NCI-H2171 treated with DMSO at 0.1 percent for 48 hours (cell line): ENCODE measurements around the gene ZNF490.
"Not testable (repeated sequence)": the region's sequence is repeated elsewhere in the genome, so short reads cannot be mapped to it uniquely, and the experiment has no call there.

Source experiments
- DNase-seq: peaks from one replicate; lab custom pipeline; 2025; lab: John Stamatoyannopoulos, UW

Gene ZNF490

GRCh38 chr19:12610540-12611360 lies at the start of gene ZNF490, which contains the start of gene ZNF791:
ZNF490 (minus strand) TSS chr19:12610813; CDS start chr19:12610680, 133 bp downstream.
ZNF791 (plus strand) TSS chr19:12610920; CDS start chr19:12611080, 160 bp downstream.
- DNase-seq, result peak; percentile 99

GRCh38 chr19:12657966-12658365 lies 47.4 kb upstream of the ZNF490 start:
- no peak for DNase-seq

DNA sequence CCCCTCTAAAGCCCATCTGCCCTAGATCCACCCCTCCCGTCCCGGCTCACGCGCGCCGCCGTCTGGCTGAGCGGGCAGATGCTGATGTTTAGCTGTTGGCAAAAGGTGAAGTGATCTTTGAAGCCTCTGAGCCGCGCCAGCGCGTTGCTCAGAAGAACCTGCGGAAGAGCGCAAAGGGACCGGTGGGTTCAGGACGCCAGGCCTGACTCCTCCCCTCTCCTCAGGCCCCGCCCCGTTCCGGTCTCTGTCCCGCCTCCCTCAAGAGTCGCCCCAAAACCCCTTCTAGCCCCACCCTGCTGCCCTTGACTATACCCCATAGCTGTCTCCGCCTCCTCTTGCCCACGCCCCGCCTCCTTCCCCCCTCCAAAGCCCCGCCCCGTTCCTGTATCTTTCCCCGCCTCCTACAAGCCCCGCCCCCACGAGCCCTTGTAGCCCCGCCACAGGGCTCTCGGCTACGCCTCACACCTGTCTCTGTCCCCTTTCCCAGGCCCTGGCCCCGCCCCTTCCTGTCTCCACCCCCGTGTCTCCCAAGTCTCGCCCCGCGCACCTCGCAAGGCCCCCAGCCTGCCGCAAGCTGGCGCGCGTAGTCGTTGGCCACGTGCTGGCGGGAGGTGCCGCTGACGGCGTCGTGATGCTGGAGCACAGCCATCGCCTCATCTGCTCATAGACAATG lies 46.4 kb upstream of the ZNF490 start:
- DNase-seq, result no peak

- DNase-seq, result no peak
Measured at GRCh38 chr19:12655546-12655945, 44.9 kb upstream of the ZNF490 start.

GRCh38 chr19:12652219-12652618 lies 41.6 kb upstream of the ZNF490 start:
- no peak for DNase-seq

DNA sequence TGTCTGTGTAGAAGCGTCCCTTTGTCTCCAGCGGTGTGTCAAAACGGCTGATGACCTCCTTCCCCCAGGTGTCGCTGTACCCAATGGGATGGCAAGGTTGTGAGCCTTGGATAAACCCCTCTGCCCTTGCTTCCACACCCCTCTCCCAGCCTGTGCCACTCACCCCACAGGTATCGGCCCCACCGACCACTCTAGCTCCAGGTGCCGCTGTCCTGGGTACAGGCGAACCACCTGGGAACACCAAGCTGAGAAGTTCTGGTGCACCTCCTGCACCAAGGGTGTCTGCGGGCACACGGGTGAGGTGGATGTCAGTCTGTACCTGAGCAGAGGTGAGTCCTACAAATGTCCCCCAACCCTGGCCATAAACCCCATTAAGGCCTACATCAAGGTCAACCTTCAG lies 39.3 kb upstream of the ZNF490 start:
- DNase-seq, result no peak

GRCh38 chr19:12648088-12648487 lies 37.5 kb upstream of the ZNF490 start:
- no peak for DNase-seq

GRCh38 chr19:12647490-12648071 lies 37.0 kb upstream of the ZNF490 start:
- DNase-seq, result no peak

DNA sequence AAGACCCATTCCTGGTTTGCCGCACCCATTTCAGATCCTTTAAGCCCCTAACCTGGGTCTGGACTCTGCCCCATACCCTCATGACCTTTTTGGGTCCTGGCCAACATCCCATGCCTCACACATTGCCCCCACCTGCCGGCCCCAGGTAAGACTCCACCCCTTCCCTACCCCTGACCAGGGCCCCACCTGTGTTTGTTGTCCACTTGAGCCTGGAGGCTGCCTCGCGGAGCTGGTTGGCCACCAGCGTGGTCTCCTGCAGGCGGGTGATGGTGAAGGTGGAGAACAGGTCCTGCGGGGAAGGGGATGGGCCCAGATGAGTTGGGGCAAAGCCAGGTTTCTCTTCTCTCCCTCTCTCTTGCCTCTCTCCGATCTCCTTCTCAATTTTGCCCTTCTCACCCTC lies 36.4 kb upstream of the ZNF490 start:
- DNase-seq, result no peak

- no peak for DNase-seq
Measured at GRCh38 chr19:12646551-12646950, 35.9 kb upstream of the ZNF490 start.

DNA sequence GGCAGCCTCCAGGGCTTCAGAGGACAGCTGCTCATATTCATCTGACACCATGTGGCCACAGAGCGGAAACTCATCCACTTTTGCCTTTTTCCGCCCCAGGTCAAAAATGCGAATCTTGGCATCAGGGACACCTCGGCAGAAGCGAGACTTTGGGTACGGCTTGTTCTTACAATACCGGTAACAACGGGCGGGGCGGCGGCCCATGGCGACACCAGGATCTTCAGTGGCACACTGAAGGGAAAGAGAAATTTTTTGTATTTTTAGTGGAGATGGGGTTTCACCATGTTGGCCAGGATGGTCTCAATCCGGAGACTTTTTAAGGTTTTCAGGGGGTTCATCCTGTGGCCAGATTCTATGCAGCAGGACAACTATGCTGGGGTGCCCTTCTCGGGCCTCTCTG lies 33.1 kb upstream of the ZNF490 start:
- DNase-seq, result not testable (repeated sequence)

DNA sequence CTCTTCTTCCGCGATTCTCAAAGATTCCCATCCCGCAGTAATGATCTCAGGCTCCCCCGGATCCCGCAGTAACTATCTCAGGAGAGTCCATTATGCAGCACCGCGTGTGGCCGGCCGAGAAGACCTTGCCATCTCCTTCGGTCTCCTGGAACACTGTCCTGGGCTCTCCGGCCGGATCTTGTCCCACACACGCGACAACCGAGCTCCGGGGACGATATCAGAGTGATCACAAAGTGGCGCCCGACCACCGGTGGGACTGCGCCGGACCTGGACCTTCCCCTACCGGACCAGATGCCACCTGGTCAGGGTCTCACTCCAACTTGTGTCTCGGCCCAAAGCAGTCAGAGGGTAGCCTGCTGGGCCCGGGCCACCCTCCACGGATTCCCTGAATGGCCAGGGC lies 31.9 kb upstream of the ZNF490 start:
- DNase-seq, result no peak

DNA sequence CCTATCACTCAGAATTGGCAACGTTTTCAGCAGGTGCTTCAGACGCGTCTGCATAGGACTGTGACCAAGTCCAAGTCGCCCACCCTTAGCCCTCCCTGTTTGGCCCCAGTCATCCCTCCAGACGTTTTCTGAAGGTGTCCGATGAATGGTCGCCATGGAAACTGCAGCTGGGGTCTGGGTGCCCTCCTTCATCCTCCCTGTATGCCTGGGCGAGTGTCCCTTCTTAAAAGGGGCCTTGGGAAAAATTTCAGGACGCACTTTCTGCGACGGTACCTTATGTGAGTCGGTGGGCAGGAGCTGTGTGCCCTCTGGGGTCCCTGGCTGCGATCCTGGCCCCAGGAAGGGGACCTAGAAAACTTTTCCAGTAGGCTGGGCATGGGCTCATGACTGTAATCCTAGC lies 30.8 kb upstream of the ZNF490 start:
- no peak for DNase-seq

DNA sequence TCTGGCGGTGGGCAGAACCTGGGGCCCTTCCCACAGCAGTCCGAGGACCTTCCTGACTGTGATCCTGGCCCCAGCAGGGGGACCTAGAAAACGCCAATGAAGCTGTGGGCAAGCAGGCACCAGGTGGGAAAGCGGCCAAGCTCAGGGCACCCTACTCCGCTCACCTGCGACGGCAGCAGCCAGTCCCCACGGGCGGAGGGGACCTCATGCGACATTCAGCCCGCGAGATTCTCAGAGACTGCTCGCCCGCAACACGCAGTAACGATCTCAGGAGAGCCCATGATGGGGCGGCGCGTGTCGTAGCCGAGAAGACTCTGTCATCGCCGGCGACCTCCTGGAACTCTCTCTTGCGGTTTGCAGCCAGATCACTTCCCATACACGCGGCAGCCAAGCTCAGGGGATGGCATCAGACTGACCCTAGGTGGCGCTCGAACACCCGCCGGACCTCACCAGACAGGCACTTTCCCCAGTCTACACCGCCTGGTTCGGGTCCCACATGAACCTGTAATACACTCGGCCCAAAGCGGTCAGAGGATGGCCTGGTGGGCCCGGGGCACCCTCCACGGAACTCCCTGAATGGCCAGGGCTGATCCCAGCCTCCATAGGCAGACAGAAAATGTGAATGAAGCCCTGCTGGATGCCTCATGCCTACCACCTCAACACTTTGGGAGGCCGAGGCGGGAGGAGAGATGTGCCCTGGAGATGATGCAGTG lies 29.4 kb upstream of the ZNF490 start:
- DNase-seq, result peak; percentile 68

DNA sequence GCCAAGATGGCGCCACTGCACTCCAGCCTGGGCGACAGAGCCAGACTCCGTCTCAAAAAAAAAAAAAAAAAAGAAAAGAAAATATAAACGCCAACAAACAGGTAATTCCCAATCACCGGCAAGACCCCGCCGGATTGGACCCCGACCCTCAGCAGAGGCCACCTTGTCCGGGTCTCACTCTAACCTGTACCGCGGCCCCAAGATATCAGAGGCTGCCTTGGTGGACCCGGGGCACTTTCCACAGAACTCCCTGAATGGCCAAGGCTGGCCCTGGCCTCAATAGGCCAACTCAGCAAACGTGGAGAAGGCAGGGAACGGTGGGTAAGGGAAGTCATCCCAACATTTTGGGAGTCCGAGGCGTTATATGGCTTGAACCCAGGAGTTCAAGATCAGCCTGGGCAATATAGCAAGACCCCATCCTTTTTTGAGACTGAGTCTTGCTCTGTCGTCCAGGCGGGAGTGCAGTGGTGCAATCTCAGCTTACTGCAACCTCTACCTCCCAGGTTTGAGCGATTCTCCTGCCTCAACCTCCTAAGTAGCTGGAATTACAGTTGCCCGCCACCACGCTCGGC lies 28.1 kb upstream of the ZNF490 start:
- DNase-seq, result no peak

GRCh38 chr19:12636631-12637030 lies 26.0 kb upstream of the ZNF490 start:
- DNase-seq, result no peak

DNA sequence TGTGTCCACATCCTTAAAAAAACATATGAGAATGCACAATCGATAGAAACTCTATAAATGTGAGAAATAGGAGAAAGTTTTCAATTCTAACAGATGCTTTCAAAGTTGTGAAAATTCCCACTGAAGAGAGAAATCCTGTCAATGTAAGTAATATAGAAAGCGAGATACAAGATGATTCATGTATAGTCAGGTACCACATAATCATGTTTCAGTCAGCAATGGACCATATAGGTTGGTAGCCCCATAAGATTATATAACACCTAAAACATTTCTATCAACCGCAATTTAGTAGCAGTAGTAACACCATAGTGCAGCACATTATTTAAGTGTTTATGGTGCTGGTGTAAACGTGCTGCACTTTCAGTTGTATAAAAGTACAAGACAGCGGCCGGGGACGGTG lies 18.6 kb upstream of the ZNF490 start:
- DNase-seq, result no peak

DNA sequence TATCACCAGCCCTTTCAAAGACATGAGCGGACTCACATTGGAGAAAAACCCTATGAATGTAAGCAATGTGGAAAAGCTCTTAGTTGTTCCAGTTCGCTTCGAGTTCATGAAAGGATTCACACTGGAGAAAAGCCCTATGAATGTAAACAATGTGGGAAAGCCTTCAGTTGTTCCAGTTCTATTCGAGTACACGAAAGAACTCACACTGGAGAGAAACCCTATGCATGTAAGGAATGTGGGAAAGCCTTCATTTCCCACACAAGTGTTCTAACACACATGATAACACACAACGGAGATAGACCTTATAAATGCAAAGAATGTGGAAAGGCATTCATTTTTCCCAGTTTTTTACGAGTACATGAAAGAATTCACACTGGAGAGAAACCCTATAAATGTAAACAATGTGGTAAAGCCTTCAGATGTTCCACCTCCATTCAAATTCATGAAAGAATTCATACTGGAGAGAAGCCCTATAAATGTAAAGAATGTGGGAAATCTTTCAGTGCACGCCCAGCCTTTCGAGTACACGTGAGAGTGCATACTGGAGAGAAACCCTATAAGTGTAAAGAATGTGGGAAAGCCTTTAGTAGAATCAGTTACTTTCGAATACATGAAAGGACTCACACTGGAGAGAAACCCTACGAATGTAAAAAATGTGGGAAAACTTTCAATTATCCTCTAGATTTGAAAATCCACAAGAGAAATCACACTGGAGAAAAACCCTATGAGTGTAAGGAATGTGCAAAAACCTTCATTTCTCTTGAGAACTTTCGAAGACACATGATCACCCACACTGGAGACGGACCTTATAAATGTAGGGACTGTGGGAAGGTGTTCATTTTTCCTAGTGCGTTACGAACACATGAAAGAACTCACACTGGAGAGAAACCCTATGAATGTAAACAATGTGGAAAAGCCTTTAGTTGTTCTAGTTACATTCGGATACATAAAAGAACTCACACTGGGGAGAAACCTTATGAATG lies 17.7 kb upstream of the ZNF490 start:
- DNase-seq, result no peak

DNA sequence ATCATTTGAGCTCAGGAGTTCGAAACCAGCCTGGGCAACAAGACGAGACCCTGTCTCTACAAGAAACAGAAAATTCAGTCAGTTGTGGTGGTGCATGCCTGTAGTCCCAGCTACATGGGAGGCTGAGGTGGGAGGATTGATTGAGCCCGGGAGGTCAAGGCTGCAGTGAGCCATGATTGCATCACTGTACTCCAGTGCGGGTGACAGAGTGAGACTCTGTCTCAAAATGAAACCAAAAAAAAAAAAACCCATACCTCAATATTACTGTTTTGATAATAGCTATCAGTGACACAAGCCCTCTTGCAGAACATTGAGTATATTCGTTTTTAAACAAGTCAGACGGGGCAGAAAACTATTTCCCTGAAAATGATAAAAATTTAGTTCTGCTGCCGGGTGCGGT lies 16.3 kb upstream of the ZNF490 start:
- no peak for DNase-seq

GRCh38 chr19:12623361-12624031 lies 12.9 kb upstream of the ZNF490 start:
- DNase-seq, result no peak
